ENCODE data around the gene SLC25A23.
A peak's percentile ranks its signal among the peaks of the same experiment; 100 is the strongest.

SLC25A23 gene

GRCh38 chr19:6476155-6476895, 16.7 kb upstream of the SLC25A23 start:
- Histone ChIP-seq H3K27me3 (ENCODE audit: control insufficient read depth, insufficient read depth, low read length) (no peaks in the 10 kb centered on the region), H3K27ac (no peak overlapping the region), H3K4me1 (no peaks in the 10 kb centered on the region), H3K9me3 (ENCODE audit: control insufficient read depth, low read length) (no peaks in the 10 kb centered on the region), H2AFZ (no peak overlapping the region), H3K36me3 (ENCODE audit: control insufficient read depth, insufficient read depth, low read length) (no peaks in the 10 kb centered on the region), H3K4me3 (ENCODE audit: low read depth, low read length) (peak overlapping the region; percentile 24), H3K9ac (no peak overlapping the region), H3K4me2 (ENCODE audit: low read length) (peak overlapping the region; percentile 59), H3K79me2 (no peaks in the 10 kb centered on the region)
- no peak for TF ChIP-seq CTCF (IDR thresholded peaks at IDR 0.05)

- no peaks in the 10 kb centered on the region for H3K4me1 ChIP-seq
- TF ChIP-seq CTCF (IDR thresholded peaks at IDR 0.05), result no peak
- H3K27ac ChIP-seq, result no peak overlapping the region
- H2AFZ ChIP-seq, result peak overlapping the region; percentile 9
- H3K4me3 ChIP-seq (ENCODE audit: low read depth, low read length), result peak overlapping the region; percentile 24
- no peaks in the 10 kb centered on the region for H3K36me3 ChIP-seq (ENCODE audit: control insufficient read depth, insufficient read depth, low read length)
- H3K9ac ChIP-seq, result no peak overlapping the region
- no peaks in the 10 kb centered on the region for H3K9me3 ChIP-seq (ENCODE audit: control insufficient read depth, low read length)
- H3K79me2 ChIP-seq, result no peaks in the 10 kb centered on the region
- no peaks in the 10 kb centered on the region for H3K27me3 ChIP-seq (ENCODE audit: control insufficient read depth, insufficient read depth, low read length)
- peak overlapping the region; percentile 59 for H3K4me2 ChIP-seq (ENCODE audit: low read length)
These were observed 15.9 kb upstream of the SLC25A23 start for GRCh38 chr19:6475321-6476108.

- no peak overlapping the region for H2AFZ ChIP-seq
- H3K4me1 ChIP-seq, result no peaks in the 10 kb centered on the region
- no peak overlapping the region for H3K27ac ChIP-seq
- no peaks in the 10 kb centered on the region for H3K36me3 ChIP-seq (ENCODE audit: control insufficient read depth, insufficient read depth, low read length)
- H3K4me2 ChIP-seq (ENCODE audit: low read length), result no peak overlapping the region
- no peaks in the 10 kb centered on the region for H3K27me3 ChIP-seq (ENCODE audit: control insufficient read depth, insufficient read depth, low read length)
- H3K9me3 ChIP-seq (ENCODE audit: control insufficient read depth, low read length), result no peaks in the 10 kb centered on the region
- H3K79me2 ChIP-seq, result no peaks in the 10 kb centered on the region
- H3K9ac ChIP-seq, result no peak overlapping the region
- no peak for TF ChIP-seq CTCF (IDR thresholded peaks at IDR 0.05)
- H3K4me3 ChIP-seq (ENCODE audit: low read depth, low read length), result no peak overlapping the region
These were observed 14.1 kb upstream of the SLC25A23 start for GRCh38 chr19:6473647-6474046.

GRCh38 chr19:6472713-6473112, 13.1 kb upstream of the SLC25A23 start:
- no peak for TF ChIP-seq CTCF (IDR thresholded peaks at IDR 0.05)
- H3K27ac ChIP-seq, result no peak overlapping the region

More at GRCh38 chr19:6472713-6473112, 13.1 kb upstream of the SLC25A23 start:
- no peaks in the 10 kb centered on the region for H3K4me1 ChIP-seq
- no peaks in the 10 kb centered on the region for H3K79me2 ChIP-seq
- H3K4me2 ChIP-seq (ENCODE audit: low read length), result no peak overlapping the region
- H3K4me3 ChIP-seq (ENCODE audit: low read depth, low read length), result no peak overlapping the region
- no peak overlapping the region for H3K9ac ChIP-seq
- no peaks in the 10 kb centered on the region for H3K9me3 ChIP-seq (ENCODE audit: control insufficient read depth, low read length)
- H2AFZ ChIP-seq, result no peak overlapping the region
- no peaks in the 10 kb centered on the region for H3K27me3 ChIP-seq (ENCODE audit: control insufficient read depth, insufficient read depth, low read length)
- no peaks in the 10 kb centered on the region for H3K36me3 ChIP-seq (ENCODE audit: control insufficient read depth, insufficient read depth, low read length)

Measured in parathyroid adenoma (tissue), 2 donors.